Measurements from ENCODE around the gene PCYT1A.

DNA sequence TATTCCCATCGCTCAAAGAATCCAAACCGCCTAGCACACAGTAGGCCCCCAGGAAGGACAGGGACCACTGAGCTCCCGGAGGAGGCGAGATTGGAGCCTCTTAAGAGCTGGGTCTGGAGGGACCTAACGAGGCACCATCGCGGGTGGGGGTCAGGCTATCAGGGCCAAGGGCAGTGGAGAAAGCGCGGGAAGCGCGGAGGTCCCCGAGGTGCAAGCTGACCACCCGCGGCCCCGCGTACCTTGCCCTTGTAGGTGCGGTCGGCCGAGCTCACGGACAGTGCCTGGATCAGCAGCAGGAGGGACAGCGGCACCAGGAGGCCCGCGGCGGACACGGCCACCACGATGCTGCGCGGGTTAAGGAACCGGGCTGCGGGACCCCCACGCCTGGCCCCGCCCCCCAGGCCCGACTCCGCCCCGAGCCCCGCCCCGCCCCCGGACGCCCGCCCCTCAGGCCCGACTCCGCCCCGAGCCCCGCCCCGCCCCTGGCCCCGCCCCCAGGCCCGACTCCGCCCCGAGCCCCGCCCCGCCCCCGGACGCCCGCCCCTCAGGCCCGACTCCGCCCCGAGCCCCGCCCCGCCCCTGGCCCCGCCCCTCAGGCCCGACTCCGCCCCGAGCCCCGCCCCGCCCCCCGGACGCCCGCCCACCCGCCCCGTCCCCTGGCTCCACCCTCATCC is 80.2 kb downstream of the PCYT1A start:
- TF ChIP-seq, protein P1, sequence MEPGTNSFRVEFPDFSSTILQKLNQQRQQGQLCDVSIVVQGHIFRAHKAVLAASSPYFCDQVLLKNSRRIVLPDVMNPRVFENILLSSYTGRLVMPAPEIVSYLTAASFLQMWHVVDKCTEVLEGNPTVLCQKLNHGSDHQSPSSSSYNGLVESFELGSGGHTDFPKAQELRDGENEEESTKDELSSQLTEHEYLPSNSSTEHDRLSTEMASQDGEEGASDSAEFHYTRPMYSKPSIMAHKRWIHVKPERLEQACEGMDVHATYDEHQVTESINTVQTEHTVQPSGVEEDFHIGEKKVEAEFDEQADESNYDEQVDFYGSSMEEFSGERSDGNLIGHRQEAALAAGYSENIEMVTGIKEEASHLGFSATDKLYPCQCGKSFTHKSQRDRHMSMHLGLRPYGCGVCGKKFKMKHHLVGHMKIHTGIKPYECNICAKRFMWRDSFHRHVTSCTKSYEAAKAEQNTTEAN (CRISPR knock-in tag; conservative IDR thresholded peaks at IDR 0.05), result no peak
- no peak for TF ChIP-seq CEBPB (IDR thresholded peaks at IDR 0.05; ENCODE audit: borderline replicate concordance, low read depth, low read length)
- TF ChIP-seq GABPA (IDR thresholded peaks at IDR 0.05; ENCODE audit: low read depth, low read length), result no peak
- TF ChIP-seq GABPA (CRISPR knock-in tag; IDR thresholded peaks at IDR 0.05; ENCODE audit: low read depth), result no peak
- TF ChIP-seq, protein P2, sequence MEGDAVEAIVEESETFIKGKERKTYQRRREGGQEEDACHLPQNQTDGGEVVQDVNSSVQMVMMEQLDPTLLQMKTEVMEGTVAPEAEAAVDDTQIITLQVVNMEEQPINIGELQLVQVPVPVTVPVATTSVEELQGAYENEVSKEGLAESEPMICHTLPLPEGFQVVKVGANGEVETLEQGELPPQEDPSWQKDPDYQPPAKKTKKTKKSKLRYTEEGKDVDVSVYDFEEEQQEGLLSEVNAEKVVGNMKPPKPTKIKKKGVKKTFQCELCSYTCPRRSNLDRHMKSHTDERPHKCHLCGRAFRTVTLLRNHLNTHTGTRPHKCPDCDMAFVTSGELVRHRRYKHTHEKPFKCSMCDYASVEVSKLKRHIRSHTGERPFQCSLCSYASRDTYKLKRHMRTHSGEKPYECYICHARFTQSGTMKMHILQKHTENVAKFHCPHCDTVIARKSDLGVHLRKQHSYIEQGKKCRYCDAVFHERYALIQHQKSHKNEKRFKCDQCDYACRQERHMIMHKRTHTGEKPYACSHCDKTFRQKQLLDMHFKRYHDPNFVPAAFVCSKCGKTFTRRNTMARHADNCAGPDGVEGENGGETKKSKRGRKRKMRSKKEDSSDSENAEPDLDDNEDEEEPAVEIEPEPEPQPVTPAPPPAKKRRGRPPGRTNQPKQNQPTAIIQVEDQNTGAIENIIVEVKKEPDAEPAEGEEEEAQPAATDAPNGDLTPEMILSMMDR (CRISPR knock-in tag; IDR thresholded peaks at IDR 0.05), result no peak
- no peak for TF ChIP-seq HNRNPUL1 (IDR thresholded peaks at IDR 0.05; ENCODE audit: low read depth, low read length)
- TF ChIP-seq ATF7 (IDR thresholded peaks at IDR 0.05), result no peak
- TF ChIP-seq ATF7 (CRISPR knock-in tag; IDR thresholded peaks at IDR 0.05), result no peak
